ENCODE results near the gene USP54. TPM values are rescaled to one million over a fixed set of nuclear protein-coding genes. Genes with fewer than 3 reads are reported as not detected.
A peak's percentile ranks its signal among the peaks of the same experiment; 100 is the strongest.

The USP54 gene
- total and polyA plus RNA-seq, 2 donors (not counting 1 experiment from before 2014, with no cell fraction given), result 7.8 to 9.9 TPM

- no peak for TF ChIP-seq EZH2 (IDR thresholded peaks at IDR 0.05; ENCODE audit: low read length, missing control alignments)
- TF ChIP-seq, protein P1, sequence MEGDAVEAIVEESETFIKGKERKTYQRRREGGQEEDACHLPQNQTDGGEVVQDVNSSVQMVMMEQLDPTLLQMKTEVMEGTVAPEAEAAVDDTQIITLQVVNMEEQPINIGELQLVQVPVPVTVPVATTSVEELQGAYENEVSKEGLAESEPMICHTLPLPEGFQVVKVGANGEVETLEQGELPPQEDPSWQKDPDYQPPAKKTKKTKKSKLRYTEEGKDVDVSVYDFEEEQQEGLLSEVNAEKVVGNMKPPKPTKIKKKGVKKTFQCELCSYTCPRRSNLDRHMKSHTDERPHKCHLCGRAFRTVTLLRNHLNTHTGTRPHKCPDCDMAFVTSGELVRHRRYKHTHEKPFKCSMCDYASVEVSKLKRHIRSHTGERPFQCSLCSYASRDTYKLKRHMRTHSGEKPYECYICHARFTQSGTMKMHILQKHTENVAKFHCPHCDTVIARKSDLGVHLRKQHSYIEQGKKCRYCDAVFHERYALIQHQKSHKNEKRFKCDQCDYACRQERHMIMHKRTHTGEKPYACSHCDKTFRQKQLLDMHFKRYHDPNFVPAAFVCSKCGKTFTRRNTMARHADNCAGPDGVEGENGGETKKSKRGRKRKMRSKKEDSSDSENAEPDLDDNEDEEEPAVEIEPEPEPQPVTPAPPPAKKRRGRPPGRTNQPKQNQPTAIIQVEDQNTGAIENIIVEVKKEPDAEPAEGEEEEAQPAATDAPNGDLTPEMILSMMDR (conservative IDR thresholded peaks at IDR 0.05 in 1 of 2, IDR thresholded peaks at IDR 0.05 in 1 of 2; ENCODE audit: low read depth in 1 of 2, low read length in 2 of 2), result no peak
- no peak for DNase-seq (ENCODE audit: low read depth in 2 of 2)
- Histone ChIP-seq H3K27me3 (ENCODE audit: control insufficient read depth, insufficient read depth, low read length) (no peaks in the 10 kb centered on the region), H3K9me3 (ENCODE audit: control insufficient read depth, insufficient read depth, low read depth, low read length) (no peaks in the 10 kb centered on the region), H2AFZ (ENCODE audit: low read length) (no peak overlapping the region), H3K79me2 (ENCODE audit: control insufficient read depth, insufficient read depth, low read length) (no peaks in the 10 kb centered on the region), H3K9ac (ENCODE audit: insufficient read depth, low read length) (no peak overlapping the region), H3K4me1 (ENCODE audit: control insufficient read depth, extremely low read depth, insufficient read depth, low read length) (no peaks in the 10 kb centered on the region), H4K20me1 (ENCODE audit: control insufficient read depth, extremely low read depth, insufficient read depth, low read length) (no peaks in the 10 kb centered on the region), H3K4me3 (replicated peaks in 1 of 4; ENCODE audit: control extremely low read depth in 1 of 4, insufficient read depth in 1 of 4, low read depth in 3 of 4, low read length in 4 of 4) (no peak overlapping the region), H3K27ac (ENCODE audit: insufficient read depth, low read length) (no peak overlapping the region), H3K36me3 (ENCODE audit: control insufficient read depth, insufficient read depth, low read length) (peaks cover 6% of the 10 kb centered on the region), H3K4me2 (ENCODE audit: extremely low read depth, insufficient read depth, low read length) (no peak overlapping the region)
Measured at GRCh38 chr10:73465978-73466726, 125.0 kb downstream of the USP54 start.

- Histone ChIP-seq H3K27me3 (ENCODE audit: control insufficient read depth, insufficient read depth, low read length) (no peaks in the 10 kb centered on the region), H3K9me3 (ENCODE audit: control insufficient read depth, insufficient read depth, low read depth, low read length) (no peaks in the 10 kb centered on the region), H3K79me2 (ENCODE audit: control insufficient read depth, insufficient read depth, low read length) (no peaks in the 10 kb centered on the region), H3K36me3 (ENCODE audit: control insufficient read depth, insufficient read depth, low read length) (peaks cover 3% of the 10 kb centered on the region), H2AFZ (ENCODE audit: low read length) (no peak overlapping the region), H3K9ac (ENCODE audit: insufficient read depth, low read length) (no peak overlapping the region), H4K20me1 (ENCODE audit: control insufficient read depth, extremely low read depth, insufficient read depth, low read length) (no peaks in the 10 kb centered on the region), H3K27ac (ENCODE audit: insufficient read depth, low read length) (no peak overlapping the region), H3K4me3 (replicated peaks in 1 of 4; ENCODE audit: control extremely low read depth in 1 of 4, insufficient read depth in 1 of 4, low read depth in 3 of 4, low read length in 4 of 4) (no peak overlapping the region), H3K4me2 (ENCODE audit: extremely low read depth, insufficient read depth, low read length) (no peak overlapping the region), H3K4me1 (ENCODE audit: control insufficient read depth, extremely low read depth, insufficient read depth, low read length) (no peaks in the 10 kb centered on the region)
- DNase-seq (ENCODE audit: low read depth in 2 of 2), result no peak
- no peak for TF ChIP-seq EZH2 (IDR thresholded peaks at IDR 0.05; ENCODE audit: low read length, missing control alignments)
- TF ChIP-seq, protein P1 (conservative IDR thresholded peaks at IDR 0.05 in 1 of 2, IDR thresholded peaks at IDR 0.05 in 1 of 2; ENCODE audit: low read depth in 1 of 2, low read length in 2 of 2), result no peak
Measured at GRCh38 chr10:73460897-73461296, 130.2 kb downstream of the USP54 start.

DNA sequence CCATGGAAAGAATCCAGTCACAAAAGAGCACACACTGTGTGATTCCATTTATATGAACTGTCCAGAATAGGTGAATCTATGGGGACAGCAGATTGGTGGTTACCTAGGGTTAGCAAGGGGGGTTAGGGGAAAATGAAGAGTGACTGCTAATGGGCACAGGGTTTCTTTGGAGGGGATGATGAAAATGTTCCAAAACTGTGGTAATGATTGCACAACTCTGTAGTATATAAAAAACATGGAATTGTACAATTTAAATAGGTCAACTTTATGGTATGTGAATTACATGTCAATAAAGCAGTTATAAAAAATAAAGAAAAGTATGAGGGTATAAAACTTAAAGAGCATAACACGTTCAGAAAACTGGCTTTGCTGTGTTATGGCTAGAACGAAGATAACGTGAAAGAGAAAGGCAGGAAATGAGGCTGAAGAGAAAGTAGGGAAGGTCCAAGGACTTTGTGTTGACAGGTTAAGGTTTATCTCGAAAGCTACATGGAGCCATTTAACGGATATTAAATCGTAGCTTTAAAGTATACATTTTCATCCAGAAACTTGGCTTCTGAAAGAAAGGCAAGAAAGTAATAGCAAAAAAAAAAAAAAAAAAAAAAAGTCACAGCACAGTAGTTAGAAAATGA, 131.3 kb downstream of the USP54 start:
- H2AFZ ChIP-seq (ENCODE audit: low read length), result no peak overlapping the region
- peaks cover 1% of the 10 kb centered on the region for H3K36me3 ChIP-seq (ENCODE audit: control insufficient read depth, insufficient read depth, low read length)
- H4K20me1 ChIP-seq (ENCODE audit: control insufficient read depth, extremely low read depth, insufficient read depth, low read length), result no peaks in the 10 kb centered on the region
- no peak overlapping the region for H3K9ac ChIP-seq (ENCODE audit: insufficient read depth, low read length)
- no peak overlapping the region for H3K4me2 ChIP-seq (ENCODE audit: extremely low read depth, insufficient read depth, low read length)
- peak in 1 of 2 donors; percentile 57 for DNase-seq (ENCODE audit: low read depth in 2 of 2)
- no peaks in the 10 kb centered on the region for H3K4me1 ChIP-seq (ENCODE audit: control insufficient read depth, extremely low read depth, insufficient read depth, low read length)
- no peaks in the 10 kb centered on the region for H3K9me3 ChIP-seq (ENCODE audit: control insufficient read depth, insufficient read depth, low read depth, low read length)
- TF ChIP-seq EZH2 (IDR thresholded peaks at IDR 0.05; ENCODE audit: low read length, missing control alignments), result no peak
- TF ChIP-seq, protein P1 (conservative IDR thresholded peaks at IDR 0.05 in 1 of 2, IDR thresholded peaks at IDR 0.05 in 1 of 2; ENCODE audit: low read depth in 1 of 2, low read length in 2 of 2), result no peak
- H3K27ac ChIP-seq (ENCODE audit: insufficient read depth, low read length), result no peak overlapping the region
- no peaks in the 10 kb centered on the region for H3K79me2 ChIP-seq (ENCODE audit: control insufficient read depth, insufficient read depth, low read length)
- no peaks in the 10 kb centered on the region for H3K27me3 ChIP-seq (ENCODE audit: control insufficient read depth, insufficient read depth, low read length)
- H3K4me3 ChIP-seq (replicated peaks in 1 of 4; ENCODE audit: control extremely low read depth in 1 of 4, insufficient read depth in 1 of 4, low read depth in 3 of 4, low read length in 4 of 4), result no peak overlapping the region
